Measurements from ENCODE around the gene NPW. TPM values are rescaled to one million over a fixed set of nuclear protein-coding genes. Genes with fewer than 3 reads are reported as not detected.

Gene NPW
- total and polyA plus RNA-seq, 2 experiments from 2014 or later = 3.3 to 38.6 TPM

DNA sequence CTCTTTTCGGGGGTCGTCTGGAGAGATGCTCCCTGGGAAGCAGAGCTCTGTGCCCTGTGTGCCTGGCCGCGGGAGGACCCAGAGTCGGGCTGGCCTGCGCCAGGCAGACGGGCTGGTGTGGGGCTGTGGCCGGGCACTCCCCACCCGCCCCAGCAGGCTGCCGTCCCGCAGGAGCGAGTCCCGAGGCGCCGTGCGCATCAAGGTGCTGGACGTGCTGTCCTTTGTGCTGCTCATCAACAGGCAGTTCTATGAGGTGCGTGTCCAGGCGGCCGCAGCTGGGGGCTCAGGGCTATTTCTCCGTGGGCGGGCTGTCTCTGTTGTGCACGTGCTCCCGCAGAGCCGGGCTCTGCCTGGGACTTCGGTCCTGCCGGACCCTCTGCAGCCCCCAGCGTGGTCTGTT lies 43.2 kb downstream of the NPW start:
- Histone ChIP-seq H3K27ac (no peak overlapping the region), H3K9me3 (ENCODE audit: low read depth) (no peaks in the 10 kb centered on the region), H3K4me1 (ENCODE audit: low read depth) (no peaks in the 10 kb centered on the region), H3K4me3 (no peak overlapping the region), H3K36me3 (peaks cover 19% of the 10 kb centered on the region), H3K27me3 (no peaks in the 10 kb centered on the region)
- DNase-seq (ENCODE audit: low read depth in 1 of 2, low spot score in 1 of 2) = no peak
- TF ChIP-seq, protein P1, sequence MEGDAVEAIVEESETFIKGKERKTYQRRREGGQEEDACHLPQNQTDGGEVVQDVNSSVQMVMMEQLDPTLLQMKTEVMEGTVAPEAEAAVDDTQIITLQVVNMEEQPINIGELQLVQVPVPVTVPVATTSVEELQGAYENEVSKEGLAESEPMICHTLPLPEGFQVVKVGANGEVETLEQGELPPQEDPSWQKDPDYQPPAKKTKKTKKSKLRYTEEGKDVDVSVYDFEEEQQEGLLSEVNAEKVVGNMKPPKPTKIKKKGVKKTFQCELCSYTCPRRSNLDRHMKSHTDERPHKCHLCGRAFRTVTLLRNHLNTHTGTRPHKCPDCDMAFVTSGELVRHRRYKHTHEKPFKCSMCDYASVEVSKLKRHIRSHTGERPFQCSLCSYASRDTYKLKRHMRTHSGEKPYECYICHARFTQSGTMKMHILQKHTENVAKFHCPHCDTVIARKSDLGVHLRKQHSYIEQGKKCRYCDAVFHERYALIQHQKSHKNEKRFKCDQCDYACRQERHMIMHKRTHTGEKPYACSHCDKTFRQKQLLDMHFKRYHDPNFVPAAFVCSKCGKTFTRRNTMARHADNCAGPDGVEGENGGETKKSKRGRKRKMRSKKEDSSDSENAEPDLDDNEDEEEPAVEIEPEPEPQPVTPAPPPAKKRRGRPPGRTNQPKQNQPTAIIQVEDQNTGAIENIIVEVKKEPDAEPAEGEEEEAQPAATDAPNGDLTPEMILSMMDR (IDR thresholded peaks at IDR 0.05; ENCODE audit: low read depth, low read length) = no peak

DNA sequence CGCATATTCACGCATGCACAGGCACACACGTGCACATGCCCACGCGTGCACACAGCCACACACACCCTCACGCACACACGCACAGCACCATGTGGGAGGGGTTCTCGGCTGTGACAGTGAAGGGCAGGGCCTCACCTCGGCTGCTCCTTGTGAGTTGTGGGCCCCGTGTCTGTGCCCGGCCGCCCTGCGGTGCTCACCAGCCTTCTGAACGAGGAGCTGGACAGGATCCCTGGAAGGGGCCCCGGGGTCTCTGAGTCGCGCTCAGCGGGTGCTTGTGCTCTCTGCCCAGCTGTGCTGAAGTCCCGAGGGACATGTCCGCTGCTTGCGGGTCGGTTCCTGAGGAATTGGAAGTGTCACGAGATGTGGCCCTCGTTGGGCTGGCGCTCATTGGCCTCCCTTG lies 44.3 kb downstream of the NPW start:
- H3K9me3 ChIP-seq (ENCODE audit: low read depth) = no peaks in the 10 kb centered on the region
- peaks cover 19% of the 10 kb centered on the region for H3K36me3 ChIP-seq
- no peak overlapping the region for H3K27ac ChIP-seq
- TF ChIP-seq, protein P1 (IDR thresholded peaks at IDR 0.05; ENCODE audit: low read depth, low read length) = no peak
- no peaks in the 10 kb centered on the region for H3K4me1 ChIP-seq (ENCODE audit: low read depth)
- H3K27me3 ChIP-seq = no peaks in the 10 kb centered on the region
- no peak for DNase-seq (ENCODE audit: low read depth in 1 of 2, low spot score in 1 of 2)
- no peak overlapping the region for H3K4me3 ChIP-seq

DNA sequence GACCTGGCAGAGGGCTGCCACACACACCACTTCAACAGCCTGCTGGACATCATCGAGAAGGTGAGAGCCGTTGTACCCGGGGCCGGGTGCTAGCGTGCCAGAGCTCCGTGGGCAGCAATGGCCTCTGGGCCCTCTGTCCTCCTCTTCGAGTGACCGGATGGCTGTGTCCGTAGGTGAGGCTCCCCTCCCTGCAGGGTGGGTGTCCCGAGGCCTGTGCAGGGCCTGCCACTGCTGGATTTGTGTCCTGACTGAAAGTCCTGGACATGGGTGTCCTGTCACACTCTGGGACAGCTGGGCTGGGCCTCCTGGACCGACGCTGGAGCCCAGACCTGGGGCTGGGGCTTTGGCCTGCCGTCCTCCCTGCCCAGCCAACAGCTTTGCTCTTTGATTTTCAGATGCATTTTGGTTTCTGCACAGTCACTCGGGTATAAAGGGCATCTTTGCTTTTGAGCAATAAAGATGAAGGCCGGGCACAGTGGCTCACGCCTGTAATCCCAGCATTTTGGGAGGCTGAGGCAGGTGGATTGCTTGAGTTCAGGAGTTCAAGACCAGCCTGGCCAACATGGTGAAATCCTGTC lies 44.9 kb downstream of the NPW start:
- peaks cover 19% of the 10 kb centered on the region for H3K36me3 ChIP-seq
- H3K4me1 ChIP-seq (ENCODE audit: low read depth) = no peaks in the 10 kb centered on the region
- no peak overlapping the region for H3K27ac ChIP-seq
- no peaks in the 10 kb centered on the region for H3K9me3 ChIP-seq (ENCODE audit: low read depth)
- DNase-seq (ENCODE audit: low read depth in 1 of 2, low spot score in 1 of 2) = no peak
- no peaks in the 10 kb centered on the region for H3K27me3 ChIP-seq
- no peak overlapping the region for H3K4me3 ChIP-seq
- TF ChIP-seq, protein P1 (IDR thresholded peaks at IDR 0.05; ENCODE audit: low read depth, low read length) = no peak

DNA sequence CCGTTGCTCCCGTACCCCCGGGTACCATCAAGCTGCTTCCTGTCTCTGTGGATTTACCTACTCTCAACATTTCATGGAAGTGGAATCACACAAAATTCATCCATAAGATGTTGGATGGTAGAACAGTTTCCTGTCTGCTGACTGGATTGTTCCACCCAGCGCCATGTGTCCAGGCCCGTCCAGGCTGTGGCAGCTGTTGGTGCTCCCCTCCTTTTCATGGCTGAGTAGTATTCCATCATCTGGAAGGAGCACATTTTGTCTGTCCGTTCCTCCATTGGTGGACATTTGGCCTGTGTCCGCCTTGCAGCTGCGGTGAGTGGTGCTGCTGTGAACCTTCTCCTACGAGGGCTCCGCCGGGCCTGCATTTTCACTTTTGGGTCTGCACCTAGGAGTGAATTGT lies 46.6 kb downstream of the NPW start:
- Histone ChIP-seq H3K27me3 (no peaks in the 10 kb centered on the region), H3K36me3 (peaks cover 22% of the 10 kb centered on the region), H3K27ac (no peak overlapping the region), H3K4me3 (no peak overlapping the region), H3K9me3 (ENCODE audit: low read depth) (no peaks in the 10 kb centered on the region), H3K4me1 (ENCODE audit: low read depth) (no peaks in the 10 kb centered on the region)
- no peak for DNase-seq (ENCODE audit: low read depth in 1 of 2, low spot score in 1 of 2)
- TF ChIP-seq, protein P1 (IDR thresholded peaks at IDR 0.05; ENCODE audit: low read depth, low read length) = no peak

Other genes with a start within 250 kb of the NPW start
Only the 30 nearest of the 34 such genes appear.
- 90.5 and 101 TPM in 2 replicates for gene SPSB3, start 237.2 kb upstream of the NPW start, total RNA-seq
- gene SPSB3, start 237.2 kb upstream of the NPW start, polyA plus RNA-seq = 81.4 and 96.4 TPM in 2 replicates
- 151 and 166 TPM in 2 replicates for gene NUBP2, start 236.8 kb upstream of the NPW start, total RNA-seq
- 121 and 138 TPM in 2 replicates for gene NUBP2, start 236.8 kb upstream of the NPW start, polyA plus RNA-seq
- gene IGFALS, start 226.1 kb upstream of the NPW start, total RNA-seq = 1.2 and 2.1 TPM in 2 replicates
- gene IGFALS, start 226.1 kb upstream of the NPW start, polyA plus RNA-seq = 1.3 TPM in 1 of 2 replicates, not detected in the other
- gene HAGH, start 193.0 kb upstream of the NPW start, total RNA-seq = 219 and 341 TPM in 2 replicates
- 163 and 169 TPM in 2 replicates for gene HAGH, start 193.0 kb upstream of the NPW start, polyA plus RNA-seq
- gene FAHD1, start 192.6 kb upstream of the NPW start, total RNA-seq = 73.5 and 129 TPM in 2 replicates
- 48.0 and 55.3 TPM in 2 replicates for gene FAHD1, start 192.6 kb upstream of the NPW start, polyA plus RNA-seq
- gene MEIOB, start 147.6 kb upstream of the NPW start, total RNA-seq = 2.0 TPM in 1 of 2 replicates, not detected in the other
- gene MEIOB, start 147.6 kb upstream of the NPW start, polyA plus RNA-seq = 1.3 TPM in 1 of 2 replicates, not detected in the other
- gene HS3ST6, start 101.4 kb upstream of the NPW start, total RNA-seq = not detected in 2 replicates
- not detected in 2 replicates for gene HS3ST6, start 101.4 kb upstream of the NPW start, polyA plus RNA-seq
- gene MSRB1, start 76.6 kb upstream of the NPW start, total RNA-seq = 13.6 and 22.4 TPM in 2 replicates
- gene MSRB1, start 76.6 kb upstream of the NPW start, polyA plus RNA-seq = 27.8 and 35.1 TPM in 2 replicates
- not detected in 2 replicates for gene RPL3L, start 65.1 kb upstream of the NPW start, total RNA-seq
- gene RPL3L, start 65.1 kb upstream of the NPW start, polyA plus RNA-seq = 0.07 and 0.28 TPM in 2 replicates
- gene NDUFB10, start 60.2 kb upstream of the NPW start, total RNA-seq = 291 and 575 TPM in 2 replicates
- gene NDUFB10, start 60.2 kb upstream of the NPW start, polyA plus RNA-seq = 485 and 518 TPM in 2 replicates
- 2,958 and 3,550 TPM in 2 replicates for gene RPS2, start 55.0 kb upstream of the NPW start, total RNA-seq
- 2,155 and 2,484 TPM in 2 replicates for gene RPS2, start 55.0 kb upstream of the NPW start, polyA plus RNA-seq
- gene RNF151, start 52.9 kb upstream of the NPW start, total RNA-seq = 0.21 TPM in 1 of 2 replicates, not detected in the other
- gene RNF151, start 52.9 kb upstream of the NPW start, polyA plus RNA-seq = 0.38 and 0.54 TPM in 2 replicates
- gene TBL3, start 47.7 kb upstream of the NPW start, total RNA-seq = 72.4 and 94.7 TPM in 2 replicates
- 67.3 and 82.9 TPM in 2 replicates for gene TBL3, start 47.7 kb upstream of the NPW start, polyA plus RNA-seq
- 0.25 and 1.3 TPM in 2 replicates for gene NOXO1, start 38.3 kb upstream of the NPW start, total RNA-seq
- gene NOXO1, start 38.3 kb upstream of the NPW start, polyA plus RNA-seq = 0.80 and 1.2 TPM in 2 replicates
- gene GFER, start 35.6 kb upstream of the NPW start, total RNA-seq = 52.8 and 53.5 TPM in 2 replicates
- gene GFER, start 35.6 kb upstream of the NPW start, polyA plus RNA-seq = 43.8 and 46.9 TPM in 2 replicates
- 27.2 and 28.5 TPM in 2 replicates for gene SYNGR3, start 29.8 kb upstream of the NPW start, total RNA-seq
- 21.8 and 27.1 TPM in 2 replicates for gene SYNGR3, start 29.8 kb upstream of the NPW start, polyA plus RNA-seq
- gene ZNF598, start 10.0 kb upstream of the NPW start, total RNA-seq = 35.6 and 50.4 TPM in 2 replicates
- gene ZNF598, start 10.0 kb upstream of the NPW start, polyA plus RNA-seq = 28.8 and 34.5 TPM in 2 replicates
- gene NHERF2, start 7.1 kb downstream of the NPW start, total RNA-seq = 33.0 and 34.7 TPM in 2 replicates
- 37.4 and 50.7 TPM in 2 replicates for gene NHERF2, start 7.1 kb downstream of the NPW start, polyA plus RNA-seq
- 61.1 and 61.3 TPM in 2 replicates for gene NTHL1, start 28.0 kb downstream of the NPW start, total RNA-seq
- 51.3 and 62.7 TPM in 2 replicates for gene NTHL1, start 28.0 kb downstream of the NPW start, polyA plus RNA-seq
- gene TSC2, start 28.2 kb downstream of the NPW start, total RNA-seq = 103 and 152 TPM in 2 replicates
- 123 and 142 TPM in 2 replicates for gene TSC2, start 28.2 kb downstream of the NPW start, polyA plus RNA-seq
- gene PKD1, start 116.1 kb downstream of the NPW start, total RNA-seq = 115 and 206 TPM in 2 replicates
- 49.9 and 55.3 TPM in 2 replicates for gene PKD1, start 116.1 kb downstream of the NPW start, polyA plus RNA-seq
- gene RAB26, start 128.8 kb downstream of the NPW start, total RNA-seq = 5.0 and 6.5 TPM in 2 replicates
- 12.1 and 16.7 TPM in 2 replicates for gene RAB26, start 128.8 kb downstream of the NPW start, polyA plus RNA-seq
- gene TRAF7, start 136.0 kb downstream of the NPW start, total RNA-seq = 67.5 and 71.6 TPM in 2 replicates
- 32.3 and 37.4 TPM in 2 replicates for gene TRAF7, start 136.0 kb downstream of the NPW start, polyA plus RNA-seq
- 15.5 TPM in 2 replicates for gene CASKIN1, start 176.8 kb downstream of the NPW start, total RNA-seq
- 14.3 and 15.4 TPM in 2 replicates for gene CASKIN1, start 176.8 kb downstream of the NPW start, polyA plus RNA-seq
- gene MLST8, start 185.7 kb downstream of the NPW start, total RNA-seq = 81.4 and 100.0 TPM in 2 replicates
- 117 and 122 TPM in 2 replicates for gene MLST8, start 185.7 kb downstream of the NPW start, polyA plus RNA-seq
- gene BRICD5, start 191.1 kb downstream of the NPW start, total RNA-seq = 24.4 and 24.6 TPM in 2 replicates
- 16.0 and 21.8 TPM in 2 replicates for gene BRICD5, start 191.1 kb downstream of the NPW start, polyA plus RNA-seq
- gene PGP, start 195.1 kb downstream of the NPW start, total RNA-seq = 43.2 and 61.8 TPM in 2 replicates
- 41.9 and 57.9 TPM in 2 replicates for gene PGP, start 195.1 kb downstream of the NPW start, polyA plus RNA-seq
- 48.1 and 55.4 TPM in 2 replicates for gene E4F1, start 203.8 kb downstream of the NPW start, total RNA-seq
- gene E4F1, start 203.8 kb downstream of the NPW start, polyA plus RNA-seq = 27.7 and 28.3 TPM in 2 replicates
- gene DNASE1L2, start 216.7 kb downstream of the NPW start, total RNA-seq = 1.1 and 1.5 TPM in 2 replicates
- gene DNASE1L2, start 216.7 kb downstream of the NPW start, polyA plus RNA-seq = 0.68 and 1.3 TPM in 2 replicates
- gene ECI1, start 231.8 kb downstream of the NPW start, total RNA-seq = 137 and 197 TPM in 2 replicates
- 343 and 407 TPM in 2 replicates for gene ECI1, start 231.8 kb downstream of the NPW start, polyA plus RNA-seq

All from cardiac muscle cell (in vitro differentiated cells and primary cell).